Left renal cortex interstitium (tissue), 4 donors: ENCODE data around the gene TPD52L1. TPM values are rescaled to one million over a fixed set of nuclear protein-coding genes. Genes with fewer than 3 reads are reported as not detected.

Experiments
- DNase-seq, 4 donors: peaks; one replicate each; pipeline ENCODE4 v3.0.0-alpha.2; 2013; ENCODE audit warnings: low read depth in 4 of 4, low spot score in 2 of 4, missing footprints in 1 of 4
- polyA plus RNA-seq, 4 donors: library from polyadenylated mRNA; unstranded; fragments of 120-200 nt; gene quantifications; one replicate each; pipeline ENCODE4 v1.2.1, GENCODE V29; 2013; ENCODE audit not compliant: insufficient read length in 4 of 4

Gene TPD52L1
- polyA plus RNA-seq, 4 donors, result 77.5 to 116 (median 97.5) TPM

DNA sequence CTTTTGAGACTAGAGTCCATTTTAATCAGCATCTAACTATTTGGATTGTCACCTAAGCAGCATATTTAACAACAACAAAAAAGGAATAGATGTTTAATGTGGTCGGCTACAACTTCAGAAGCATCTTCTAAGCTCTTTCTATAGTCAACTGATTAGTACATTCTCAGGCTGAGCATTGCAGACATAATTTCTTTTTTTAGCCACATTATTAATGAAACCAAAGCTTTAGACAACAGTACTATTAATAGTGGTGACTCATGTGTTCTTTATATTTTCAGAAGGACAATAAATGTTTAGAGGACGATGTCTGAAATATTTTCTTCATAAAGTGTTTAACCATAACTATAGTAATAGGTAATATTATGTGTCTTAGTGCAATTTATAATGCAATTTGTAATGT lies 52.4 kb downstream of the TPD52L1 start:
- no peak for DNase-seq

GRCh38 chr6:125206389-125206788 lies 52.8 kb downstream of the TPD52L1 start:
- no peak for DNase-seq

DNA sequence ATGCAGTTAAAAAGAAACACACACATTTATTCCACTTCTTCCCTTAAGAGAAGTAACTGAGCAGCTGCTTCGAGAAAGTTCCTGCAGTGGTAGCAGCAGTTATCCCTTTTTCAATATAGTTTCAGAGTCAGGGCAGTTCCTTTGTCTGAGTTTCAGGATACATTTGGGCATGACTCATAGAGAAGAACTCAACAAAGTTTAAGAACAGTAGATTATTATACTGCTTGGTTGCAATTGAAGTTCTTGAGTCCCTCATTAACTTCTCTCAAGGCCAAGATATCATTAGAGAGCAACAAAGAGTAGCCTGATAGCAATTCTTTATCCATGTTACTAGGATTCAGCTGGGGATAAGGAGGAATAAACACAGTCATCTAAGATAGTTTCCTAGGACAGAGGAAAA lies 54.4 kb downstream of the TPD52L1 start:
- DNase-seq, result no peak

- DNase-seq, result no peak
Observed at GRCh38 chr6:125208625-125209249, 55.2 kb downstream of the TPD52L1 start.

DNA sequence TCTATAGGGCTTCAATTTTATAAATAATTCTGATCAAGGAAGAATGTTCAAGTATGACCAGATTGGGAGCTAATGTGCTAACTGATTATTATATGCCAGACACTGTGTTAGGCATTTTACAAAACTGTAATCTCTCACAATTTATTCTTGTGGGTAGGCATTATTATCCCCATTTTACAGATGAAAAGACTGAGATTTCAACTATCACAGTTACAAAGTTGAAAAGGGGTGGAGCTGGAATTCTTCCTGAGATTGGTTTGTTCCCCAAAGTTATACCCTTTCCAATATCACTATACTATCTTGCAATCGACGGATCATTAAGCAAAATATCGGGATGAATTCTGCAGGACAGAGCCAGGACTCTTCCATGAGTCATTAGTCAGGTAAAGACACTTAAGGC lies 57.1 kb downstream of the TPD52L1 start:
- no peak for DNase-seq

DNA sequence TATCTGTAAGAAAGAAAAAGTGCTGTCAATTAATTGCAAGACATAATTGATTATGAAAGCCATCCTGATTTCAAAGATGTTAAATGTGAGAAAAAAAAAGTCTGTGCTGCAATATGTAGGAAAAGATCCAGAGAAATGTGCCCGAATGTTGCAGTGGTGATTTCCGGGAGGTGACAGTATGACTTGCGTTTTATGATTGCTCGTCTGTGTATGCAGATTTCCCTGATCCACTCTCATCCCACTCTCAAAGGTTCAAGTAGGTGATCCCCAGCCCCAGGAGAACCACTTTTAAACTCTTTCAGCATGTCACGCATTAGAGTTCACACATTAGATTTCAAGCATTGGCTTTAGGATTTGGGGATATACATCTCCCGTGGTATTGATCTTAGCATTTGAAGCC lies 57.8 kb downstream of the TPD52L1 start:
- DNase-seq, result no peak

- DNase-seq, result no peak
Observed at GRCh38 chr6:125212377-125212776, 58.8 kb downstream of the TPD52L1 start.

- DNase-seq, result no peak
Observed at GRCh38 chr6:125213939-125214338, 60.4 kb downstream of the TPD52L1 start.

GRCh38 chr6:125215252-125215819 lies 61.8 kb downstream of the TPD52L1 start:
- DNase-seq, result no peak

DNA sequence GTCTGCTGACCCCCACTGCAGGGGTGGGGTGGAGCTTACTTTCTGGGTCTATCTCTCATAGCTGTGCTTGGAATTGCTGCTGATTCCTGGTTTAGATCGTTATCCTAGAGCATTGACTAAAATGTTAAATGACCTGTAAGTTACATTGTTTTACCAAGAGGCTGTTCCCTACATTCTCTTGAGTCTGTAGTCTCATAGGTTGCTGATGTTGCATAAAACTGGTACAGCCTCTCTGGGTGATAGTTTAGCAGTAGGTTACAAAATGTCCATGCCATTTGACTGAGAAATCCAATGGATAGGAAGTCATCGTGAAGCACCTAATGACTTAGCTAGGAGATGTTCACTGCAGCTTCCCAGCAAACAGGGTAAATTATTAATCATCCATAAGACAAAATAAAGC lies 62.4 kb downstream of the TPD52L1 start:
- DNase-seq, result no peak

GRCh38 chr6:125217369-125217768 lies 63.8 kb downstream of the TPD52L1 start:
- no peak for DNase-seq

DNA sequence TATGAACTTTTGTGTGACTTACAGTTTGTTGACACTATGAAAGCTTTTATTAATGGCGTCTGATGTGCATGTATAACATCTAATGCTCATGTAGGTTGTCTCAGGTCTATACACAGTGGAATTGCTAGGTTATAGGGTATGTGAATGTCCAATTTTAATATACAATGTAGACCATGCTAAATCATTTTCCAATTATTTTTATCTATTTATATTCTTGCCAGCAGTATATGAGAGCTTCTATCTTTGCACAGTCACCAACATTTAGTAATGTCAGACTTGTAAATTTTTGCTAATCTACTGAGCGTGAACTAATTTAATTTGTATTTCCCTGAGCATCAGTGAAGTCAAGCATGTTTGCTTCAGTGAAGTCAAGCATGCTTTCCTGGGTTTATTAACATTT lies 64.4 kb downstream of the TPD52L1 start:
- DNase-seq, result no peak

DNA sequence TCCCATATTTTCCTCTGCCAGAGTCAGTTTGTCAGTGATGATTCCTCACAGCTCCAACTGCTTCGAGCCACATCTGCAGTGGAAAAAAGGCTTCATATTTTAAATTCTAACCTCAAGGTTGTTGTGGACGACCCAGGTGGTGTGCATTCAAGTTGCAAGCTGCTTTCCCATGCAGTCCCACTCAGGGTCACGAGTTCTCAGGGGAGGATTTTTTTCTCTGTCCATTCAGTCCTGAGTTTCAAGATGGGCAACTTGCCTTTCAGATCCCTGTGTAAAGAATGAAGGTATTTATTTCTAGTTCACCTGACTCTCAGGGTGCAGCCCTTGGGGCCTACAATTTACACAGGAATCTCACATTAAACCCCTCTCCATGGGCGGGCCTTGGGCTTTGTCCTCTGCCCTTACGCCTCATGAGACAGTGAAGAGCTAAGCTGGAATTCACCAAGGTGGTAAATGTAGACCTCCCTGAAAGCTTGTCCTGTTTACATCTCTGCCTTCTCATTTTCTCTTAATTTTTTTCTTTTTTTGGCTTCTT lies 65.9 kb downstream of the TPD52L1 start:
- DNase-seq, result no peak

DNA sequence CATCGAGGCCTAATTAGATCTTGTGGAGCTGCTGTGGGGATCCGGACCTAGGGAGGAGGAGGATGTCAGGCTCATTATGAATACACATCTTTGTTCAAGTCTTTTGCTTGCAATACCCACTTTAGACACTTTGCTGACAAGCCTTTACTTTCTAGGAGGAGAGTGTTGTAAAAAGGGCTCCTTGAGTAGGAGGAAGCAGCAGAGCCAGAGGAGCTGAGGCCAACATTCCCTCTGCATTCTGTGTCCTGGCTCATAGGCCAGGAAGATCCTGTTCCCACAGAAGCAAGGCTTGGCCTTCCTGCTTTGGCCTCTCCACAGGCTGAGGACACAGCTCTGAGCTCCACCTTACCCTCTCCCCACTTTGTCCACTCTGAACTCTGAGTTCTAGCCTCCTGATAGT lies 67.1 kb downstream of the TPD52L1 start:
- no peak for DNase-seq

DNA sequence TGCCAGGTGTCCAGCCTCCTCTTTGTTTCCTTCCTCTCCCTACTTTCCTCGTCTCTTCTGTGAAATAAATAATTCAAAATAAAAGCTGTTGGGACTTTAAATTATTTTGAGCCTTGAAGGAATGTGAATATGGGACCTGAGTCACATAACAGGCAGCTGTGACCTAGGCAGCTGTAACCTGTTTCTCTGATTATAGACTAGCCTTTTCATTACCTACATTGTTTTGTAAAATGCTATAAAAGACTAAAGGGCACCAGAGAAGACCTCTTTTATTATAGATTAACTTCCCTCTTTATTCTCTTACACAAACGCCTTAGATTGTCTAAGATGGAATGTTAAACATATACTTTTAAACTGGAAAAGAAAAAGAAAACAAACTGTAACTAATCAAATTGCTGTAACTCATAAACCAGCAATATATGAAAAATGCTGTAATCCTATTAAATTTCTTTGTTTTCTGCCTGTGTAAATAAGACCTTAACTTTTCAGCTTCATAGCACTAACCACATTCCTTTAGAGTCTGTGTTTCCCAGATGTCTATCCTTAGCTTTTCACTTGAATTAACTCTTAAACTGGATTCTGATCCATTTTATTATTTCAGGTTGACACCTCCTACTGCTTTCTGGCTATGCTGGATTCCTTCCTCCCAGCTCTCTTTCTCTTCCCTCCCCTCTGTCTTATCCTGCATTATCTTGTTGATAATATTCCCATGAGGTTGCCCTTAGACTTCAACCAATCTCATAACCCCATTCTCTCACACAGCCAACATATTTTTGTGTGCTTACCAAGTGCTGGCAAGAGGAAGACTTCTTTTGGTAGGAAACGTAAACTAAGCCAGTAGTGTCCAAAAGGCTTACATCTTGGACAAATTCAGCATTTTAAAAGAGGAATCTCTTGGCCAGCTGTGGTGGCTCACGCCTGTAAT lies 69.2 kb downstream of the TPD52L1 start:
- no peak for DNase-seq

DNA sequence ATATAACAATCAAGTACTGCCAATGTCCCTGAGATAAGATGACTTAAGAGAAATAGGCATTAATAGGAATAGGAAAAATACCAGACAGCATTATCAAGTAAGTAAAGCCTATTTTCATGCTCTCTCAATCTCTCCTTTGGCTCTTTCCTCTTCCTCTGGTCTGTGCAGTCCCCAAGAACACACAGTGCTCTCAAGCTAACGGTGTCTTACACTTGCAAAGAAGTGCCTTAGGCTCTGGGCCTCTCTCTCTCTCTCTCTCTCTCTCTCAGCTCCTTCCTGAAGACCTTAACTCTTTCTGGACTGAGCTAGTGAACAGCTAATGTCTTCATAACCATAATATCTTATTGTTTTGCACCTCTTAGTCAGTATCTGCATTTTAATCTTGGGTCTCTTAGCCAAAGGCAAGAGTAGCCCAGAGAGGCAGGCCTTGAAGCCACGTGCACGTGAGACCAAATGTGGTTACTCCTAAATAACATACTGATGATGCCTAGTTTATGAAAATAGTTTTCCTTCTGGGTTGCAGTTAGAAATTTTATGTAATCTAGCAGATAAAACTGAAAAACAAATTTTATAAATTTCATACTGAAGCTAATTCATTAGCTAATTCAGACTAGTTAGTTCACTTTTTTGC lies 70.8 kb downstream of the TPD52L1 start:
- no peak for DNase-seq

DNA sequence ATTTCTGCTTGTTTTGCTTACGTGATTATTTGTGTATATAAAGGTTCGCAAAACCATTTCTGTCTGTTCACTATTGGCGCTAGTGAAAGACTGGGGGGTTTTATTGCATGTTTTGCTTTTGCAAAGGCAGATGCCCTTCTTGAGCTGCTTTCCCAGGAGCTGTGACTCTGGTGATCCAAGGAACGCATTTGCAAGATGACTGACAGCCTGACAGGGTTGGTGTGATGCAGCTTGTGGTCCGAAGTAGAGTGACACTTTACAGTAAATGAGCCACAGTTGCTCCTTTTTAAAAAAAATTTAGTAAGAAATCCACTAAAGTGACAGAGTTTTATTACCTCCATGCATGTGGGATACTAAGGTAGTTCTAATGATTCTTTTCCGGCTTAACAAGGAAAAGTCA lies 73.7 kb downstream of the TPD52L1 start:
- no peak for DNase-seq

DNA sequence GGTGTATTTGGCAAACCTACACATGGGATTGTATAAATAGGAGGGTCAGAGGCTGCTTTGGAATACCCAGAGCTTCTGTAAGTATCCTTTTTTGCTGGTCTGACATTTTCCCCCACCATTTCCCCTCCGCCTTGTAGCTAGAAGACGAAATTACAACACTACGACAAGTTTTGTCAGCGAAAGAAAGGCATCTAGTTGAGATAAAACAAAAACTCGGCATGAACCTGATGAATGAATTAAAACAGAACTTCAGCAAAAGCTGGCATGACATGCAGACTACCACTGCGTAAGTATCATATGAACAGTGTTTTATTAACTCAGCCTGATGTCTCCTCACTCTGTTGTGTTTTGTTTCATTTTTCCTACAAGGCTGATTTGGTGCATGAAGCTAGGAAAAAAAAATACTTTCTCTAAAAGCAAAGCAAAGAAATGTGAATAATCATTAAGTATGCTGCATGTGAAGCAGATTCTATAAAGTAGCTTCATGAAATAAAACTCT lies 75.5 kb downstream of the TPD52L1 start:
- no peak for DNase-seq

GRCh38 chr6:125230674-125231073 lies 77.1 kb downstream of the TPD52L1 start:
- no peak for DNase-seq

DNA sequence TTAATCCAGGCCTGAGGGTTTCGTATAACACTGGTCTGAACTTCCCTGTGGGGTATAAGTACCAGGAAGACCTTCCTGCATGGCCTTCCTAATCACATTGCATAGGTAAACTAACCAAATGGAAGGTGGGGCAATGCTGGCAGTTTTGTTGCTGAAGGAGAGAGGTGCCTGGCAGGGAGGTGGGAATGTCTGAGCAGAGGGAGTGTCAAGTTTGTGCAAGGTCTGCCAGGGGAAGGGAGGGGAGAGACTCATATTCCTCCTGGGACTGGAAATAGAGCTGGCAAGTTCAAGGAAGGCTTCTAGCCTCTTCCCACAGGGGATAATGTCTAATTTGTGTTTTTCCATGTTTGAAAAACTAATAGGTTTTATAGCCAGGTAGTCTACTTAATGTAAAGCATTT lies 77.6 kb downstream of the TPD52L1 start:
- no peak for DNase-seq
